GM19043 (cell line): ENCODE data around the gene RASA3.

Experiments
- ATAC-seq: cut with Tn5 transposase; IDR thresholded peaks from one replicate; pipeline ENCODE4 v1.9.1; 2021; ENCODE audit warnings: low read depth; ENCODE audit not compliant: unreplicated experiment

RASA3 gene

DNA sequence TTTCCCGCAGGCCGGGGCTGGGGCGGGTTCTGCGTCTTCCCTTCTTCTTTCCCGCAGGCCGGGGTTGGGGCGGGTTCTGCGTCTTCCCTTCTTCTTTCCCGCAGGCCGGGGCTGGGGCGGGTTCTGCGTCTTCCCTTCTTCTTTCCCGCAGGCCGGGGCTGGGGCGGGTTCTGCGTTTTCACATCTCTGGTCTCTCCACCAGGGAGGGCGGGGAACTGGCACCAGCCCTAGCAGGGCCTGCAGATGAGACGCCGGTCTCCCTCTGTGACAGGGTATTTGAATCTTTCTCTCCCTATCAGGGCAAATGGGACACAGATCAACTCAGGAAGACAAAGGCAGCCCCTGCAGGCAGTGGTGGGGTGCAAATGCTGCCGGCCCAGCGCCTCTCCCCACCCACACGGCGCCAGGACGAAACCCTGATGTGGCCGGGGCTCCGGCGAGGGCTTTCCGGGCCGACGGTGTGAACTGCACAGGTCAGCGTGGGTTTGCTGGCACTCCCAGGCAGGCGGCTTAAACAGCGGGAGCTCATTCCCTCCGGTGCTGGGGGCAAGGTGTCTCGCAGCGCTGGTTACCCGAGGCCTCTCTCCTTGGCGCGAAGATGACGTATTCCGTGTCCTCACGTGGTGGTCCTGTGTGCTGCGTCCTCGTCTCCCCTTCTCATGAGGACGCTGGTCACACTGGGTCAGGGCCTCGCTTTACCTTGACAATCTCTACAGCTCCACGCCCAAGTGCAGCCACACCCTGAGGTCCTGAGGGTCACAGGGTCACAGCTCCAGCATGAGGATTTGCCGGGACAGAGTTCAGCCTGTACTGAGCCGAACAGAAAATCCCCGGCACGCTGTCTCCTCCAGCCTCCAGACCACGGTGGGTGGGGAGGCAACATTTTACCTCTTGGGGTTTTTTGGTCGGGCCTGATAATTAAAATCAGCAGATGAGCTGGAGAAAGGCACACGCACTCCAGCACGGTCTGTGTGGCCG lies 157.8 kb downstream of the RASA3 start:
- no peak for ATAC-seq

DNA sequence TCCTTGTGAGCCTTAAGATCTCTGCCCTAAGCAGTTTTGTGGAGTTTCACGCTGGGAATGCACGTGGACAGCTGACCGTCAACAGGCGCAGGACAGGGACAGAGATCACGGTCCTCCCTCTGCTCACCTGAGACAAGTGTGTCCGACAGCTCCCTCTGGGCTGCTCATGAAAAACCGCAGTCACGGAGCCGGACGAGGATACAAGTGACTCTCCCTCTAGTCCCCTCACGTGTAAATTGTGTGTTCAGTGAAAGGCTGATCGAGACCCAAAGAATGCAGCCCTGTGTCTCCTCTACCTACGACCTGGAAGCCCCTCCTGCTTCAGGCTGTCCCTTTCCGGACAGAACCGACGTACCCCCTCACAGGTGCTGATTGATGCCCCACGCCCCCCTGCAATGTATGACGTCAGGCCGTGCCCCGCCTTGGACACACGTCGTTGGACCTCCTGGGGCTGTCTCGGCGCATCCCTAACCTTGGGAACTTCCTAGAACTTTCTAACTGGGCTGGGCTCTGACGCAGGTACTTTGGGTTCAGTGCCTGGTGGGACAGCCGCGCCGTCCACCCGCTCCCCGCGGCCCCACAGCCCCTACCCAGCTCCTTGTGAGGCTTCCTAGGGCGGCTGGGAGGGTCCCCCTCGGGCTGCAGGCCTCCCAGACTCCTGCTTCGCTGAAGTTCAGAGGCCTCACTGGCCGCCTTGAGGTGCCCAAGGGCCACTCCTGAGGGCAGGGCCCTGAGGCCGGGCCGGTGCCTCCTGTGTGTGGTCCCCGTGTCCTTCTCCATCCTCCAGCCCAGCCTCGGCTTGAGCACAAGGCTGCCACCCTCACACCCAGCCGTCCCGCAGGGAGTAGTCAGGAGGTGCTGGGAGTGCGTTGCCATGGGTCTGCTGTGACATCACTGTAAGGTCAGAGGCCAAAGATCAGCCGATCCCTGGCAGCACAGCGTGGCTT lies 158.9 kb downstream of the RASA3 start, which contains the start of gene C13orf46:
TSS of gene C13orf46 (minus strand) at position 859 of the 947 bp plus-strand sequence. CDS start at position 780, 79 bp downstream.
- no peak for ATAC-seq

DNA sequence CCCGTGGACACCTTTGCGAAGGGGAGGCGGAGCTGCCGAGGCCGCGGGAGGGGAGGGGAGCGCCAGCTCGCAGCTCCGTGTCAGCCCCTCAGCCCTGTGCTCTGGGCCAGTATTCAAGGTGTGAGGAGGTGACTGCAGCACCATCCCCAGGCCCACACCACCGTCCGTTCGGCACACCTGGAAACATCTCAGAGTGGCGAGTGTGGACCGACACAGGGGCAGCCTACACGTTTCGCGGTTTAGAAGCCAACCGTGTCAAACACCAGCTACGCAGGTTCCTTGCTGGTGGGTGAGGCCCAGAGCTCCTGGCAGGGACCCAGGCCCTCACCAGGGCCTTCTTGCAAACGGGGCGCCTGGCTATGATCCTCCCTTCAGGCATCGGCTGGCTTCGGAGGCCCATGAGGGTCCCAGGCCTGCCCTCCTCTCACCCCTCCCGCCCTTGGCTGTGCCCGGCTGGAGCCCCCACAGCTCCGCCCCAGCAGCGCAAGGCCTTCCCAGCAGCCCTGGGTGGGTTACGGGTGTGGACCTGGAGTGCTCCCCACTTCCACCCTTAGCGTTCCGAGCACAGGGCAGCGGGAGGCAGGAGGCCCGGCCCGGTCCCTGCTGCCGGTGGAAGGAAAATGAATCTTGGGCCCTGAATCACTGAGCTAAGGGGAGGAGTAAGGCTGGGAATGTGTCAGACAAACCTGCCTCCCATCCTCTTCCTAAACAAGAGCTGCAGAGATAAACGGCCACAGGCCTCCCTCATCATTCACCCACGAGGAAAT lies 159.8 kb downstream of the RASA3 start:
- ATAC-seq = no peak

DNA sequence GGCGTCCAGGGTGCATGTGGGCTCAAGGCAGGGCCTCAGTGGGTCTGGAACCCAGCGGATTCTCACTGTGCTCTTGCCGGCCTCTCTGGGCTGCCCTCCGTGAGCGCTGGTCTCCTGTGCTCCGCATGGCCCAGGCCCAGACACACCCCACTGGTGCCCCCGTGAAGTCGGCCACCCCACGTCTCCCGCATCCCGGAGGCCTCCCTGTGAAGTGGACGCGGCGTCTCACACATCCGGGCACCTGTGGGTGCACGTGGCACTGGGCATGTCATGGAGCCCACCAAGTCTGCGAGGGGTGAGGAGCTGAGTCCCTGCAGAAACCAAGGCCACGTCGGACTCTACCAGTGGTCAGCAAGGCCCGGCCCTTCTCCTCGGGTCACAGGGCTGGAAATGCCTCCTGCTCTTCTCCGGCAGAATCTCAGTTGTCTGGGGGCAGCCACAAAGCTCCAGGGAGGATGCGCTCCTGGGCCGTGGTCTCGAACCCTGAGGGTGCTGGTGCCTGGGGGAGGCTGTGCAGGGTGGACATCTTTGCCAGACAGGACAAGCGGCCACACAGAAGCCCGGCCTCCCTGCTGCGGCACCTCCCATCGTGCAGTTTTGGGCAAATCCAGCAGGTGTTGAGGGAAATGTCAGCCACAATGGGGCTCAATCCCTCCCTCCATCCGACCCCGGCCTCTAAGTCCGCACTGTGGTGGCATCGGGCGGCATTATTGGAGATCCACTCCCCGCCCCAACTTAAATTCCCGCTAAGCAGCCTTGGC lies 160.8 kb downstream of the RASA3 start:
- no peak for ATAC-seq

DNA sequence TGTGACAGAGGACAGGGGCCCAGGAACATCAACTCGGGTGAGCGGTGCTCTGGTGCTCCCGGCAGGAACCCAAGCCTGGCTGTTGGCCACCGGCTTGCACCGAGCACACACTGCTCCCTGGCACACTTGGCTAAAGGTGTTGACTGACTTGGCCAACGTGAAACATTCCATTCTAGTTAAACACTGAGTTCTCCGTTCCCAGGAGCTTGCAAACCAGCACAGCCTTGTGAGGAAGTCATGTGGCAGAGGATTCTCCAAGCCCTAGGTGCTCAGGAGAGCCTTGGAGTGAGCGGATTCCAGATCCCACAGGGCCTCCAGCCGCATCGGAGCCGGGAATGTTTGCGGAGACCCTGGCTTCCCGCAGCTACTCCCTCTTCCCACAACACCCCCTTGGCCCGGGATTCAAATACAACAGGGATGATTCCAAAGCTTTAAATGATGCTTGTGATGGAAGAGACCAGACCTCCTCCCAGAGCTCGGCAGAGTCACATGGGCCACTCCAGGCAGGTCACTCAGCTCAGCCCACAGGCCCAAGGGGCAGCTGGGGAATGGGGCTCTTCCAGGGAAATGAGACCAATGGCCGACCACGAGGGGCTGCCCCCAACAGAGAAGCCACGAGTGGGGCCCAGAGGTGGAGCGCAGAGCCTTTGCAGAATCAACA lies 161.5 kb downstream of the RASA3 start:
- no peak for ATAC-seq

DNA sequence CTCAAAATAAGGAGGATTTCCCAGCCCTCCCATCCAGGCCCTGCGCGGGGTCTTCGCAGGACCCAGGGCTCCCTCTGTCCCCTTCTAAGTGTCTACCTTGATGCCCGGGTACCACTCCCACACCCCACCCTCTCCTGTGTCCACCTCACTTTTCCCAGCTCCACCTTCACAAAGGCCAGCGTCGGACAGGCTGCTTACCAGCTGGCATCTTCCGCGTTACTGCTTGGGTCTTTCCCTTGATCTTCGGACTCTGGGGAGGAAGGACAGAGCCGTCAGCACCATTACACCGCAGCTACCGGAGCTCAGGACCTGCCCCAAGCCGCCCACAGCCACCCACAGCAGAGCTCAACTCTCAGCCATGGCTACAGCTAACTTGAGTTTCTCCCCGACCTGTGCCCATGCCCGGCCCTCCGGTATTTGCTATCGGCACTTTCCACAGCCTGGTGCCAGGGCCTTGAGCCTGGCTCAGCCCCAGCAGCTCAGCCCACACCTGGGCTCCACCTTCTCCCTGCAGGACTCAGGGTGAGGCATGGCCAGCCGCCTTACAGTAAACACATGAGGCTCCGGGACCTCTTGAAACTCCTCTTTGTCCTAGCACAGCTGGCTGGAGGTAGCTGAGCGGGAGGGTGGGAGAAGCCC lies 162.3 kb downstream of the RASA3 start:
- no peak for ATAC-seq

DNA sequence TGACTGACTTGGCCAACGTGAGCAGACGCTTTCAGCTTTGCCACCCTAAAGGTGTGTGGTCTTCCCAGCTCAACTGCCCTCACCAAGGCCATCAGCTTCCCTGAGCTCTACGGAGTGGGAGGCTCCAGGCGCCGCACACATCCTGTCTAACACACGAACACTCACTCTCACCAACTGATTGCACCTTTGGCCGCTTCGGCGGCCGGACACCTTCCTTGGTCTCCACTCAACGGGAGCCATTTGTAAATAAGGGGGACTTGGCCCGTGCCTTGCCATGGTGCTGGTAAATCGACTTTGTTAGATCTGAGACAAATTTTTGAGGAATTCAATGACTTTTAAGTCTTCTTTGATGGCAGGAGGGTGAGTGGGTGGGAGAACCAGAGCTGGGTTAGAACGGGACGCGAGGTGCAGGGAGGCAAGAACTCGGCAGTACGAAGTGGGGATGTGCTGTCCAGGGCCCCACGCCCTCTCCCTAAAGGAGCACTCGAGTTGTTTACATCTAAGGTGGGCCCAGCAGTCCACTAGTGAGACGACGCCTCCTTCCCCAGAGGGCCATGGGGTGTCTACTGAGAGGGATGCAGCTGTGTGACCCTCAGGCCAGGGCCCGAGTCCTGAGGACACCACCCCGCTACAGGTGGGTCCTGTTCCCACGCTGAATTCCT lies 163.0 kb downstream of the RASA3 start:
- no peak for ATAC-seq

DNA sequence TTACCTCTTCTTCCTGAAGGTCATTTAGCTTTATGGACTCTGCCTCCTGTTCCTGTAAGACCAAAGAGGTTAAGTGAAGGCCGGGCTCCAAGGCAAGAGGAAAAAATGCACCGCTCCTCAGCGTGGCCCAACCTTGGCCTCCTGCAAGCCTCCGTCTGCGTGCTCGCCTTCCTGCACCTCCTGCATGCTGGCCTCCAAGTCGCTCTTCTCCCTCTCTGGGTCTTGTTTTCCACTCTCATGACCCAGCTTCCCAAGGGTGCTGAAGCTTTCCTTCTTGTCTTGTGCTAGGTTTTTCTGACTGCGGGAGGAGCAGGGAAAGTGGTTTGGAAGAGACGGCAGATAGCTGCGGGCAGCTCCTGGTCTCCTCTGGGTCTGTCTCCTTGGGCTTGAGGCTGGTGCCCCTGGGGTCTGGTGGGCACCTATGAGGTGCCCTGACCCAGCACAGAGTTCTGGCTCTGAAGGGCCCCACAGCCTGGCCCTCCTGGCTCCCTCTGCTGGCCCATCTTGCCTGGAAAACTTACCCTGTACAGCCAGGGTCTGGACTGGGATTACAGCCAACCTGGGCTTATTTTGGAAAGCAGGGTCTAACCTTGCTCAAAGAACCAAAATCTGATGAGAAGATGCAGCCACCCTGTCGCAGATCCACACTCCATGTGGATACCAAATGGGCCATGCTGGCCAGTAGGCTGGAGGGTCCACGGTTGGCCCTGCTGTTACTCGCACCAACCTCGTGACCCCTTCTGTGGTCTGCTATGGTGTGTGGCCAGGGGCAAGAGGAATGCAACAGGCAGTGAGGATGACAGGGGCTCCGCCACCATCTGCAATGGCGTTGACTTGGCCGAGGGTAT lies 163.7 kb downstream of the RASA3 start:
- ATAC-seq = no peak

DNA sequence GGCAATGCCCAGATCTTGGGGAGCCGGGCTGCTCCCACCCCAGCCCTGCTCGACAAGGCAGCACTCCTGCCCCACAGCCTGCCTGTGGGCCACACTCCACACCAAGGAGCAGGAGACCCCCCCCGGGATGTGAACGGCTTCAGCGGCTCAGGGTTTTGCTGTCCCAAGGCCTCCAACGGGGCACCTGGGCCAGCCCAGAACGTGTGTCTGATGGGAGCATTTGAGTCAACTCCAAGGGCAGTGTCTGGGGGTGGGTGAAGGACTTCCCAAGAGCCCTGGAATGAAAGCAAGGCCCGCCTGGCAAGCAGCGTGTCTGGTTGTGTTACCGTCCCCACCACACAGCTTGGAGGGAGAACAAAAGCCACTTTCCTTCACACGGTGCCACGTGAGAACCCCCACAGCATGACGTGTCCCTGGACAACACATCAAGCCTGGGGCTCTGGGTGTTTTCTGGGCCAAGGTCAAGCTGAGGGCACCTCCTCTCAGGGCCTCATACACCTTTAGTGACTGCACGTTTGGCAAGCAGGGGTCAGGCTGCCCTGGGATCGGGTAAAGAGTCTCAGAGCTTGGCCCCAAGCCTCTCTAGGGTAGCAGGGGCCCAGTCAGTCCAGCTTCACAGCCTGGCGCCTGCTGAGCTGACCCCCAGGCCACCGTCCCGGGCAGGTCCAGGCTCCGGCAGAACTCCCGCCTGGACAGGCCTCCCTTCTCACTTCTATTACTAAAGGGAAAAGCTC lies 164.5 kb downstream of the RASA3 start:
- no peak for ATAC-seq

DNA sequence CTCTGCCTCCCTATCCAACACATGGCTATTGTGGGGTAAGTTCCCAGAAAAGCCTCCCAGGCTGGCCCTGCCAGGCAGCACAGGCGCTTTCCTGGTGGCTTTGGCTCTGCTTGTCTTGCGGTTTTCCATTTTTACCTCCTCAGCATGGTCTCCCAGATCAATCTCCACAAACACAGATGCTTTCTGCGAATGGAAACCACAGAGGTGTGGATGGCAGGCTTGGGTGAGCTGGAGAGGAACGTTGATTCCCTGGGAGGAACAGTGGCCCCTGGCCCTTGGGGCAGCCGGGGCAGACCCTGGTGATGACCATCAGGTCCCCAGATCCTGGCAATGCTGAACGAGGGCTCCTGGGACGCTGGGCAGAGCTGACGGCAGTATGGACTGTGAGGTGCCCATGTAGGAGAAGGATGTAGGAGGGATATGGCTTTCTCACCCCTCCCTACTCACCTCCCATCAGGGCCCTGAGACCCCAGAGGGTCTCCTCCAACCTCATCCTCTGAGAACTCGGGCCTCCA lies 165.2 kb downstream of the RASA3 start:
- ATAC-seq = no peak

DNA sequence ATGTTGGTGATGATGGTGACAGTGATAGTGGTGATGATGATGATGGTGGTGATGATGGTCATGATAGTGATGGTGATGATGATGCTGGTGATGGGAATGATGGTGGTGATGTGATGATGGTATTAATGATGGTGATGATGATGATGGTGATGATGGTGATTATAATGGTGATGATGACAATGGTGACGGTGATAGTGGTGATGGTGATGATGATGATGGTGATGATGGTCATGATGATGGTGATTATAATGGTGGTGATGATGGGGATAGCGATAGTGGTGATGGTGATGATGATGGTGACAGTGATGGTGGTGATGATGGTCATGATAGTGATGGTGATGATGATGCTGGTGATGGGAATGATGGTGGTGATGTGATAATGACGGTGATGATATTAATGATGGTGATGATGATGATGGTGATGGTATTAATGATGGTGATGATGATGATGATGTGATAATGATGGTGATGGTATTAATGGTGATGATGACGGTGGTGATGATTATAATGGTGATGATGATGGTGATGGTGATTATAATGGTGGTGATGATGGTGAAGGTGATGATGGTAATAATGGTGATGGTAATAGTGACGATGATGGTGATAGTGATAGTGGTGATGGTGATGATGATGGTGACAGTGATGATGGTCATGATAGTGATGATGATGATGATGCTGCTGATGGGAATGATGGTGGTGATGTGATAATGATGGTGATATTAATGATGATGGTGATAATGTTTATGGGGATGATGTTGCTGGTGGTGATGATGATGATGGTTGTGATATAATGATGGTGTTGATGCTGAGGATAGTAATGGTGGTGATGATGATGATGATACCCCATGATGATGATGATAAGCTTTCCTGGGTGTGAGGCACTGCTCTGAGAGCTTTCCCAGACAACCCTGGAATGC lies 166.2 kb downstream of the RASA3 start:
- no peak for ATAC-seq

DNA sequence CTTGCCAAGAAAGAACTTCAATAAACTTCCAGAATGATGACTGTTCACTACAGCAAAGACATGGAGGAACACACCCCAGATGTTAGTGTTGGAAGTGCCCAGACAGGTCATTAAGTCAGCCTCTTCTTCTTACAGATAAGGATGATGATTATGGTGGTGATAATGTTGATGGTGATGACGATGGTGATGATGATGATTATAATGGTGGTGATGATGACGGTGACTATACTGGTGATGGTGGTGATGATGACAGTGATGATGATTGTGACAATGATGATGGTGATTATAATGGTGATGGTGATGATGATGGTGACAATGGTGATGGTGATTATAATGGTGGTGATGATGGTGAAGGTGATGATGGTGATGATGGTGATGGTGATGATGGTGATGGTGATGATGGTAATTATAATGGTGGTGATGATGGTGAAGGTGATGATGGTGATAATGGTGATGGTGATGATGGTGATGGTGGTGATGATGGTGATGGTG lies 167.0 kb downstream of the RASA3 start:
- ATAC-seq = no peak

DNA sequence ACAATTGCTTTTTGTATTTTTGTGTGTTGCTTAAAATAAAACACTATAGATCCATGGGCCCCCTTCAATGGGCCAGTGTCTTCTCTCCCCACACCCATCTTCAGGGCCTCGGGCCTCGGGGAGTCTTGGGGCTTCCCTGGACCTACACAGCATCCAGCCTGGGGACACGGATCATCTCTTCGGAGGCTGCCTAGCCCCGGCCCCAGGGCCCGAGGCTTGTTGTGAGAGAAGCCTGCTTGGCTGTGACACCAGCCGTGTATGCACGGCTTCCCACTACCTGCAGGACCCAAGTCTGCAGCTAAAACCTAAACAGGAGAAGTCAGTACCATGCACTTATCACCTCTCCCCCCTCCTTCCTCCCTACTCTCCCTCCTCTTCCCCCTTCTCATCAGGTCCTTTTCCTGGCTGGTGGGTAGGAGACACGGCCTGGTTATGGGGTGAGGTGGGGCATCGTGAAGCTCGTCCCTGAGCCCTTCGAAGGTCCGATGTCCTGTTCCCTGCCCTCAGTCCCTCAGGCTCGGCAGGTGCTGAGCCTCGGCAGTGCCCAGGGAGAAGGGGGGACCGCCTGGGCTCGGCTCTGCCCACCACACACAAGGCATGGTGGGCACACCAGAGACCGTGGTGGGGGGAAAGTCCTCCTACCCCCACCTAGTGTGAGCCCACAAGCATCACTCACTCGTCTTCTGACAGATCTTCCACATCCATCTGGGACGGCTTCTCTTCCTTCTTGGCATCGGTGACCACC lies 168.0 kb downstream of the RASA3 start:
- ATAC-seq = no peak

DNA sequence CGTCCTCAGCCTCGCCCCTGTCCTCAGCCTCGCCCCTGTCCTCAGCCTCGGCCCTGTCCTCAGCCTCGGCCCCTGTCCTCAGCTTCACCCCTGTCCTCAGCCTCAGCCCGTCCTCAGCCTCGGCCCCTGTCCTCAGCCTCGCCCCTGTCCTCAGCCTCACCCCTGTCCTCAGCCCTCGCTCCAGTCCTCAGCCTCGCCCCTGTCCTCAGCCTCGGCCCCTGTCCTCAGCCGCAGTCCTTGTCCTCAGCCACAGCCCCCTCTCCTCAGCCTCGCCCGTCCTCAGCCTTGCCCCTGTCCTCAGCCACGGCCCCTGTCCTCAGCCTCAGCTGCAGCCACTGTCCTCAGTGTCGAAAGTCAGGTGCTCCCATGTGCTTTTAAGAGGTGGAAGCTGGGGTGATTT lies 169.0 kb downstream of the RASA3 start:
- no peak for ATAC-seq

DNA sequence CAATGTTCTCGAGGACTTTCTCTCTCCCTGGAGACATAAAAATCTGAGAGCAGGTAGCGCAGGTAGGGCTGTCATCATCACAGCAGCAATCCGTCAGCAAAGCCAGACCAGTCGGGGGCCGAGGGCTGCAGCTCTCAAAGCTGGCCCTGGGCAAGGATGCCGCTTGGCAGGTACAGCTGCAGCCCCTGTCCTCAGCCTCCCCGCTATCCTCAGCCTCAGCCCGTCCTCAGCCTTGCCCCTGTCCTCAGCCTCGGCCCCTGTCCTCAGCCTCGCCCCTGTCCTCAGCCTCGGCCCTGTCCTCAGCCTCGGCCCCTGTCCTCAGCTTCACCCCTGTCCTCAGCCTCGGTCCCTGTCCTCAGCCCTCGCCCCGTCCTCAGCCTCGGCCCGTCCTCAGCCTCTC lies 169.4 kb downstream of the RASA3 start:
- ATAC-seq = no peak
